Stomach smooth muscle (tissue), 2 donors: Measurements from ENCODE around the gene AQP4.

Experiments
- H3K27ac ChIP-seq: one replicate; pipeline ENCODE4 v1.7.0; 2013; ENCODE audit warnings: mild to moderate bottlenecking, low read length, inconsistent platforms
- H3K27me3 ChIP-seq, 2 donors: one replicate each; pipeline ENCODE4 v1.7.0; 2013; ENCODE audit warnings: low read length in 2 of 2; ENCODE audit not compliant: insufficient read depth in 2 of 2, control insufficient read depth in 1 of 2
- H3K36me3 ChIP-seq, 2 donors: one replicate each; pipeline ENCODE4 v1.7.0; 2013; ENCODE audit warnings: low read length in 2 of 2; ENCODE audit not compliant: control insufficient read depth in 2 of 2, insufficient read depth in 2 of 2
- H3K4me1 ChIP-seq: one replicate; pipeline ENCODE4 v1.7.0; 2013; ENCODE audit warnings: low read length; ENCODE audit not compliant: control insufficient read depth, insufficient read depth
- H3K4me3 ChIP-seq, 2 donors: one replicate each; pipeline ENCODE4 v1.7.0; 2013; ENCODE audit warnings: low read length in 2 of 2
- H3K9ac ChIP-seq, 2 donors: one replicate each; pipeline ENCODE4 v1.7.0; 2013; ENCODE audit warnings: low read length in 2 of 2, mild to moderate bottlenecking in 1 of 2
- H3K9me3 ChIP-seq, 2 donors: one replicate each; pipeline ENCODE4 v1.7.0; 2013; ENCODE audit warnings: low read length in 2 of 2; ENCODE audit not compliant: control insufficient read depth in 2 of 2
- donor health status: healthy.
- donor health status: Pancreatic carcinoma.

The AQP4 gene

GRCh38 chr18:26806224-26806623, 59.3 kb downstream of the AQP4 start:
- Histone ChIP-seq H3K9ac (no peak overlapping the region), H3K9me3 (no peaks in the 10 kb centered on the region), H3K27me3 (no peaks in the 10 kb centered on the region), H3K36me3 (no peaks in the 10 kb centered on the region), H3K4me1 (no peaks in the 10 kb centered on the region), H3K27ac (no peak overlapping the region), H3K4me3 (no peak overlapping the region)

GRCh38 chr18:26804519-26804918, 61.0 kb downstream of the AQP4 start:
- no peaks in the 10 kb centered on the region for H3K9me3 ChIP-seq
- H3K4me1 ChIP-seq, result no peaks in the 10 kb centered on the region
- no peak overlapping the region for H3K9ac ChIP-seq

GRCh38 chr18:26803643-26804042, 61.9 kb downstream of the AQP4 start:
- Histone ChIP-seq H3K27me3 (no peaks in the 10 kb centered on the region), H3K9ac (no peak overlapping the region), H3K4me3 (no peak overlapping the region), H3K36me3 (no peaks in the 10 kb centered on the region), H3K9me3 (no peaks in the 10 kb centered on the region), H3K4me1 (no peaks in the 10 kb centered on the region), H3K27ac (no peak overlapping the region)

More at GRCh38 chr18:26804519-26804918, 61.0 kb downstream of the AQP4 start:
- Histone ChIP-seq H3K4me3 (no peak overlapping the region), H3K27ac (no peak overlapping the region), H3K27me3 (no peaks in the 10 kb centered on the region), H3K36me3 (no peaks in the 10 kb centered on the region)

GRCh38 chr18:26802330-26803200, 62.9 kb downstream of the AQP4 start:
- Histone ChIP-seq H3K27ac (no peak overlapping the region), H3K27me3 (no peaks in the 10 kb centered on the region), H3K9me3 (no peaks in the 10 kb centered on the region), H3K4me3 (no peak overlapping the region), H3K4me1 (no peaks in the 10 kb centered on the region), H3K9ac (no peak overlapping the region), H3K36me3 (no peaks in the 10 kb centered on the region)
